GM18498 (cell line): Measurements from ENCODE around the gene BIN1.
"Not testable (repeated sequence)": the region's sequence is repeated elsewhere in the genome, so short reads cannot be mapped to it uniquely, and the experiment has no call there.

Source experiments
- ATAC-seq: cut with Tn5 transposase; IDR thresholded peaks from one replicate; pipeline ENCODE4 v1.9.1; 2021; ENCODE audit warnings: mild to moderate bottlenecking, moderate library complexity; ENCODE audit not compliant: unreplicated experiment

The BIN1 gene

DNA sequence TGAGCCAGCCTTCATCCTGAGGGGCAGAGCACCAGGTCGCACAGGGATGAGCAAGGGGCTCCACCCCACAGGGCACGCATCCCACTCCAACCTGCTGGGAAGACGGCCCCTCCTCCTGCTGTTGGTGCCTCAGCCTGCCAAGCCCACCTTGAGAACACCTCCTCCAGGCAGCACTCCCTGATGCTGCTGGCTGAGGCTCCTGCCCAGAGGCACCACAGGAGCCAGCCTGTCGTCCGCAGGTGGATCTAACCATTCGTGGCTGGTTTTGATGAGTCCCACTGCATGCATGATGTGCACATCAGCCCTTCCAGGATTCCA is 58.4 kb downstream of the BIN1 start:
- no peak for ATAC-seq

DNA sequence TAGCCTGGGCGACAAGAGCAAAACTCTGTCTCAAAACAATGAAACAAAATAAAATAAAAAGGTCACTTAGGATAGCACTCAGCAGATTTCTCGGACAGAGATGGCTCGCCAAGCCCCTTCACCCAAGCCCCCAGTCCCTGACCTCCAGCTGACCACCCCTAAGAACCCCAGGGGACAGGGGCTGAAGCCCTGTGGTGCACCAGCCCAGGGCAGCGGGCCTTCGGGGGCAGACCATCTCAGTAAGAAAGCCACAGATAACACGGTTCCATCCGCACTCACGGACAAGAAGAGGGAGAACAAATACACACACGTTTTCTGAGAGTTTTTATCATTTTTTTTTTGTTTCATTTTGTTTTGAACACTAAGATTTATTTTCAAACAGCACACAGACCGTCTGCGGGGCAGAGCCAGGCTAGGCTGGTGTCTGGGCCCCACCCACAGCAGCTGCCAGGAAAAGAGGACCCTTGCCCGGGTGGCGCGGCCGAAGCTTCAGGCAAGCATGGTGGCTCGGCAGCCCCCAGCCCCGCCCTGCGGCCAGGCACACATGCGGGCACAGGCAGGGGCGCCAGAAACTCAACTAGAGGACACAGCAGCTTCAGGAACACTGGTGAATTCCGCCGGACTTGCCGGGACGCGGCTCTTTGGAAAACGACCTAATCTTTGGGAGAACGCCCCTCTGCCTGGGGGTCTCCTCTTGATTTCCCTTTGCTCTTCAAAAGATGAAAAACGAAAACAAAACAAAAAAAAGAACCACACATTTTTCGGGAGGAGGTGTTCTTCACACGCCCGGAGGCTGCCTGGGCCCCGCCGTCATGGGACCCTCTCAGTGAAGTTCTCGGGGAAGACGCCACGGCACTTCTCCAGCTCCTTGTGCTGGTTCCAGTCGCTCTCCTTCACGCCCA is 59.0 kb downstream of the BIN1 start:
- no peak for ATAC-seq

DNA sequence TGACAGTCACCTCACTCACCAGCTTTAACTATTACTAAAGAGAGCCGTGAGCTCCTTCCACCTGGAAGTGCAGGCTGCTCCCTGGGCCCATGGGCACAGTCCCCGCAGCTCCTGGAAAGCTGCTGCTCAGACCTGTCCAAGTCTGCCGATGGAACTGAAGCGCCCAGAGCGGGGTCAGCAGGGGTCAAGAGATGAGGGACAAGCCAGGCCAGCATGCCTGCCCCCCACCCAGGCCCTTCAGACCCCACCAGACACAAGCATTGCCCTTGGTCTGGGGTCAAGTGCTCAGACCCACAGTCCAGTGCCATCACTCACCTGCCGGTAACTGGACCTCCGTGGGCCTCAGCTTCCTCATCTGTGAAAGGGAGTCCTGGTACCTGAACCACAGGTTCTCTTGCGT is 59.9 kb downstream of the BIN1 start:
- ATAC-seq, result no peak

DNA sequence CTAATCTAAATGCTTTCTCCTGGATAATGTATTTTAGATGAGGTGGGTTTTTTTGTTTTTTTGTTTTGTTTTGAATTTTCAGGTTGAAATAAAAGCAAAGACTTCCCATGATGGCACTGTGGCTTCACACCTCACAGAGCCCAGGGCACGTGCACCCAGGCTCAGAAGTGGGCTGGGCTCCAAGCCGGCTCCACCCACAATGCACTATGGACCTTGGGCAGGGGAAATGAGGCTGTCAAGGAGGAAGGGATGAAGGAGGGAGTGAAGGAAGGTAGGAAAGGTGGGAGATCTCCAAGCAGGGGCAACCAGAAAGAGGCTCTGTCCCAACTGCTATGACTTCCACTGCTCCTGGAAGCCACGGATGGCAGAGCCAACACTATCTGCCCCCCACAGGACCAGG is 60.4 kb downstream of the BIN1 start:
- no peak for ATAC-seq

DNA sequence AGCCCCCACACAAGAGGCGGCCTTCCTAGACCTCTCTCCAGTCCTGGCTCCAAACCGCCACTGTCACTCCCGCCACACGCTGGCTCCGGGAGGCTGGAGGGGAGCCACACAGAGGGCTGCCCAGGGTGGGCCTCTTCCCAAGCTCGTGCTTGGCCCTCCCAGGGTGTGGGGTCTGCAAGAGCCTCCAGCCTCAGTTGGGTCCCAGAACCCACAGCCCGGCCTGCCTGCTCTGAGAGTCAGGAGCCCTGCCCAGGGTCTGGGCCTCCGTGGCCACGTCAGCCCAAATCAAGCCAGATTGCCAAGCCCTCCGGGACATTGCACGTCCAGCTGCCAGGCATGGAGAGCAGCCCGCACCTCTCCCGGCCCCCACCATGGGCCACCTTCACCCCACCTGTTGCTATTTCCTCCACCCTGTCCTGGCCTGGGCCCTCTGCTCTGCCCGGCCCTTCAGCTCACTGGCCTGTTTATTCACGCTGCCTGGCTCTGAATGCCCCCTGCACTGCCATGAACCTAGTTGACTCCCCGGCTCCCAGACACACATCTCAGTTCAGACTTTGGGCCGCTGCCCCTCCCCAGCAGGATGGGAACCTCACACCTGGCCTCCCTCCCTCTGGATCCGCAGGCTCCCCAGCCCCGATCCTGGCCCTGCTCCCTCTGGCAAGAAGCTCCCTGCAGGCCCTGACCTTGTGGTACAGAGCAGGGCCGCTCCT is 61.0 kb downstream of the BIN1 start:
- ATAC-seq, result no peak

DNA sequence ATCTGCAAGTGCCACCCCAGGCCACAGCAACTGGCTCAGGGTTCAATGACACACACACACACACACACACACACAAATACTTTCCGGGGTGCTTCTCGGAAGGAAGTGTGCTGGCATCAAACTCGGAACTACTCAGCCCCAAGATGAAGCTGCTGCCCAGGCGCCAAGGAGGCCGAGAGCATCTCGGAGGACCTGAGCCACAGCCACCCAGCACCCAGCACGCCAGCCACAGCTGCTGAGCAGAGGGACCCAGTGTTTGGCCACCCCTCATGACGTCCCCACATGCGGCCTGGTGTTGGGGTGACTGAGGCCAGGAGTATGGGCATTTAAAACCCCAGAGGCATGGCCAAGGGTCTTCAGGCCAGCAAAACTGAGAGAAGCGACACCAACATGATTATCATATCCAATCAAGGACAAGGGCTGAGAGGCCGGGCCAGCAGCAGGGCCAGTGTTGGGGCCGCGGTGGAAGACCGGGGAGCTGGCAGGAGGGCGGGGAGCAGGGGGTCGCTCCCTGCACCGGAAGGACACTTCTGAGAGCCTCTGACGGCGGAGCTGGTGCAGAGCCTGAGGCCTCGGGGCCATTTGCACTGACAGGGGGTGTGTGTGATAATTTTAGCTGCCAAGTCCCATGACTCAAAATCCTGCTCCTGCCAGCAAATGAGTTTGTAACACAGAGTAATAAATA is 61.8 kb downstream of the BIN1 start:
- ATAC-seq, result no peak

DNA sequence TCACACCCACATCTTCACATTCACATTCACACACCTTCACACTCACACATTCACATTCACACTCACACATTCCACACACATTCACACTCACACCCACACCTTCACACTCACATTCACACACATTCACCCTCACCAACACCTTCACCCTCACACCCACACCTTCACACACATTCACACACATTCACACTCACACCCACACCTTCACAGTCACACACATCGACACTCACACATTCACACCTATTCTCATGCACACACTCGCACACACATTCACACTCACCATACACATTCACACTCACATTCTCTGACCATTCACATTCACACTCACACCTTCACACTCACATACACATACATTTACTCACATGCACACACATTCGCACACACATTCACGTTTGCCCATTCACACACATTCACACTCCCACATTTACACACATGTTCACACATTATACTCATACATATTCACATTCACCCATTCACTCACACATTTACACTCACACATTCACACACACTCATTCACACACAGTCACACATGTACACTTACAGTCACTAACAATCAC is 62.7 kb downstream of the BIN1 start:
- no peak for ATAC-seq

DNA sequence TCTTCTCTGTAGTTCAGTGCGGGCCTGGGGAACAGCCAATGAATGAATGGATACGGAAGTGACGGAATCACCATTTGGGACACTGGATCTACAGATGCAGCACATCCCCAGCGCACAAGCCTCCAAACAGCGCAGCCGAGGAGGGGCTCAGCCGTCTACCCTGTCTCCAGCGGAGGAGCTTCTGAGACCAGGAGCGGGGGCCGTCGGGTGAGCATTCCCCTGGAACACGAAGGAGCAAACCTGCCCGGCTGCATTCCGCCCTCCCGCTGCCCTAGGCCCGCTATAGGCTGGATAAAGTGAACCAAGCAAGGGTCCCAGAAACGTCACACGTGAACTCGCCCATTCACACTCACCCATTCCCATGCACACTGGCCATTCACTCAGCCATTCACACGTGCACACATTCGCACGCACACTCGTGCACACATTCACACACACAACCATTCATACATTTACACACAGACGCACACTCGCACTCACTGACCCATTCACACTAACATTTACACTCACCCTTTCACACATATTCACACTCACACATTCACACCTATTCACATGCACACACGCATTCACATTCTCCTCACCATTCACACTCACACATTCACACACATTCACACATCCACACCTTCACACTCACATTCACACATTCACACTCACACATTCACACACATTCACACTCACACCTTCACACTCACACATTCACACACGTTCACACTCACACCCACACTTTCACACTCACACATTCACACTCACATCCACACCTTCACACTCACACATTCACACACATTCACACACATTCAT is 63.4 kb downstream of the BIN1 start:
- no peak for ATAC-seq

DNA sequence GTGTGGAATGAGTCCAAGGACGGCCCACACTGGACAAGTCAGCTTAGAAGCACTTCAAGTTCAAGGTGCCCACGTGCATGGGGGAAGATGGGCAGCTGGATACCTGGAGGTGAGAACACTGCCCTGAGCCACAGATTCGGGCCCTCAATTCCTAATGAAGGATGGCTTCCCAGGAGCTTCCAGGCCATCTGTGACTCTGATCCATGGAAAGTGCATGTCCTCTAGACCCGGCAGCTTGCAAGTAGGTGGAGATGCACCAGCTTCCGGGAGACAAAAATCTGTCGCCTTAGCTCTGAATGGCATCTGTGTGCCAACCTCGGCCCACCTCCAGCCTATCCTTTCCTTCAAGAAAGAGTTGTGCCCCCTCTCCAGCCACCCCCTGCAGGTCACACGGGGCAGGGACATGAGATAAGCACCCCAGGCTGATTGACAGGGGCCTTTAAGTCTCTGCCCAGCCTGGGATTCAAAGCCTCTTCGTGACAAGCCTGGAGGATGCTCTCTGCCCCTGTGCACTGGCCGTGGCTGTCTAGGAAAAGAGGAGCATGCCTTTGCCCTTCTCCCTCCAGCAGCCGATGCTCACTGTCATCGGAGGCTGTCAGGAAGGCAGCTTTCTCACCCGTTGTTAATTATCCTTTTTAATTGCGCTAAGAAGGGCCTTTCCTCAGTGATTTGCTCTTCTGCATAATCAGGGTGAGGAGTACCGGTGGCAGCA is 65.5 kb downstream of the BIN1 start:
- ATAC-seq, result no peak

DNA sequence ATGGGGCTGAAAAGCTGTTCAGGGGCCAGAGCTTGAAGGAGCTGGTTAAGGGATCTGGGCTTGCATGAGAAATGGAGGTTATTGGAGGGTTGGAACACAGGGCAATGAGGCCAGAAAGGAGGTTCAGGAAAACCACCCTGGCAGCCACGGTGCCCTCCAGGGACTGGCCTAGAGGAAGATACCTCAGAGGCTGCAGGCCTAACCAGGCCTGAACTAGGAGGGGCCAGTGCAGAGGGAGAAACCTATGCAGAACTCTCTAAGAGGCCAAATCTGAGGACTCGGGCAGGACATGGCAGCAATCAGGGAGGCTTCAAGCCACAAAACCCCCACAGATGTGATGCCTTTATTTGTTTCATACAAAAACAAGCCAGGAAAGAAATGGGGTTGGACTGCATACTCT is 66.8 kb downstream of the BIN1 start:
- no peak for ATAC-seq

DNA sequence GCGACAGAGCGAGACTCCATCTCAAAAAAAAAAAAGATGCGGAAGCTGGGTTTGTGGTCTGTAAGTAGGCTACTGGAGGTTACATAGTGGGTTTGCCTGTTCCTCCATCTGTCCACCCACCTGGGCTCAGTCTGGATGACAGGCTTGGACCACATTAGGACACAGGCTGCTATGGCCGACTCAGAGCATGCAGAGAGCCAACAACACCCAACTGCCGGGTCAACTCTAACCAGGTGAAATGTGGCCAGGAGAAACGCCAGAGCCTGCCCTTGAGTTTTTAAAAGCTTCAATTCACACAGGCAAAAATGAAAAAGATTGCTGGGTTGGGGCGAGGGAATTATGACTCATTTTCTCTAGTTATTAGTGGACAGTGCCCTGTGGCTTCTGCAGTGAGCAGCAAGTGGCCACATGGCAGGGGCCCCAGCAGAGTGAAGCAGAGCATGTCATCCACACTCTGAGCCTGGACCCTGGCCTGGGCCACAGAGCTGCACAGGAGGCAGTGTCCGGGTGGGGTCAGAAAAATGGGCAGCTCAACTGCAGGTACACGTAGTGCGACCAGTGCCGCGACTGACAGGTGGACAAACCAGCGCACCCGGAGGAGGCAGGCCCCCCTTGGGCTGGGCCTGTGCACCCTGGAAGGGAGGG is 67.4 kb downstream of the BIN1 start:
- no peak for ATAC-seq

DNA sequence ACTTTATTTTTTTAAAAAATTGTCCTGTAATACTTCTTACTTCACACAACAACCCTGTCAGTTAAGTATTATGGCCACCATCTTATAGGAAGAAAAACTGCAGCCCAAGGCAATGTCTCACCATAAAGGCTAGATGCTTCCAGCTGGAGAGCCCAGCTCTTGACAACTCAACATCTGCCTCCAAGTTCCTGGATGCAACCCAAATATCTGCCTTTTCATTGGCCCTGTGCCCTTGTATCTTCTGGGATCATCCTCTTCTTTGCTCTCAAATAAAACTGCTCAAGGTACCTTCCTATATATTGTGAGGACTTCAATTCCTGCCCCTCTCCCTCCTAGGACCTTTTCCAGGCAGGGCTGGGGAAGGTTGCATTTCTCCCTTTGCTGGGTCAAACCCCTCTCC is 69.5 kb downstream of the BIN1 start:
- no peak for ATAC-seq

DNA sequence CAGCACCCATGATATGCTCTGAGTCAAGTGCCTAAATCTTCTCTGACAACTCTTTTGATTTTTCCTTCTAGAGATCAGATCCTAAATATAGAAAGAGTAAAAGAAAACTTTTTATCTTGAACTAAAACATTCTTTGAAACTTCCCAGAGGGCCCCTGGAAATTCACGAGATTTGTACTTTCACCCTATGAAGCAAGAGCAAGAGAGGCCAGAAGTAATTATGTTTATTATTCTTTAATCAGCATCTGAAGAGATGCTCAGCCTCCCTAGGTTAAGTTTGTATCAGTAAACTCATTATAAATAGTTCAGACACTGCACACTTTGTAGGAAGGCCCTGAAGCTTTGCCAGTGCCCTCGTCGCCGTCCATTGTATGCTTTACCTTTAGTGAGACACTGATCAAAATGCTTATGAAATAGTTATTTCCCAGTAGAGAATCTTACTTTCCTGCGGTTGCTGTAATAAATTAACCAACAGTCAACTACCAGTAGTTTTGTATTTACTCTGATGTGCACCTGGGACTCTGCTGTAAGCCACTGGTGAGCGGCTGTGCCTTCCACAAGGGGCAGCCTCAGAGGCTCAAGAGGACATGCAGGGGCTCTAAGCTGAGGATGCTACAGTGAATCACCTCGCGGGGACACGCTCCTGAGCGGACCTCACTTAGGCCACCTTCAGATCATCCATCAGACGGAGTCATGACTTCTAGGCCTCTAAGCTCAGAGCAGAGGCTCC is 71.9 kb downstream of the BIN1 start:
- ATAC-seq, result peak; percentile 54

DNA sequence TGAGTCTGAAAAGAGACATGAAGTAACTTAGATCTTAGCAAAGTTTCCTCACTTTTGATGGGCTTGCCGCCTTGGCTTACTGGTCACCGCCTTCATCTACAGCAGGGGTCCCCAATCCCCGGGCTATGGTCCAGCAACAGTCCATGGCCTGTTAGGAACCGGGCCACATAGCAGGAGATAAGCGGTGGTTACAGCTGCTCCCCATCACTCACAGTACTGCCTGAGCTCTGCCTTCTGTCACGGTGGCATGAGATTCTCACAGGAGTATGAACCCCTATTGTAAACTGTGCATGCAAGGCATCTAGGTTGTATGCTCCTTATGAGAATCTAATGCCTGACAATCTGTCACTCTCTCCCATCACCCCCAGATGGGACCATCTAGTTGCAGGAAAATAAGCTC is 72.9 kb downstream of the BIN1 start:
- no peak for ATAC-seq

DNA sequence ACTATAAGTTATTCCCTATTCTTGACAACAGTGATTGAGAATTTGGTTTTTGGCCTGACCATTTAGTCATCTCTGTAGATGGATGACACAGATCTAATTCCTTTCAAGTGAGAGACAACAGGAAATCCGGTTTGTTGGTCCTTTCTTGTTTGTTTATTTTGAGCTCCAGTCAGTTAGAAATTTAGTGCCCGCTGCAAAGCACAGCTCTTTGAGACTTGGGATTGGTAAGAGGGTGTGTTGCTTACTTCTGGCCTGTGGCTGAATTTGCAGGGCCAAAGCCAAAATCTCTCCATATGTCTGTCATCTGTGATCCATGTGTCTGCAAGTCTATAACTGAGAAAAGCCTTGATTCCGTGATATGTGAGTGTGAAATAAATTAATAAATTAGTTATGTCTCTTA is 74.3 kb downstream of the BIN1 start:
- ATAC-seq, result no peak

DNA sequence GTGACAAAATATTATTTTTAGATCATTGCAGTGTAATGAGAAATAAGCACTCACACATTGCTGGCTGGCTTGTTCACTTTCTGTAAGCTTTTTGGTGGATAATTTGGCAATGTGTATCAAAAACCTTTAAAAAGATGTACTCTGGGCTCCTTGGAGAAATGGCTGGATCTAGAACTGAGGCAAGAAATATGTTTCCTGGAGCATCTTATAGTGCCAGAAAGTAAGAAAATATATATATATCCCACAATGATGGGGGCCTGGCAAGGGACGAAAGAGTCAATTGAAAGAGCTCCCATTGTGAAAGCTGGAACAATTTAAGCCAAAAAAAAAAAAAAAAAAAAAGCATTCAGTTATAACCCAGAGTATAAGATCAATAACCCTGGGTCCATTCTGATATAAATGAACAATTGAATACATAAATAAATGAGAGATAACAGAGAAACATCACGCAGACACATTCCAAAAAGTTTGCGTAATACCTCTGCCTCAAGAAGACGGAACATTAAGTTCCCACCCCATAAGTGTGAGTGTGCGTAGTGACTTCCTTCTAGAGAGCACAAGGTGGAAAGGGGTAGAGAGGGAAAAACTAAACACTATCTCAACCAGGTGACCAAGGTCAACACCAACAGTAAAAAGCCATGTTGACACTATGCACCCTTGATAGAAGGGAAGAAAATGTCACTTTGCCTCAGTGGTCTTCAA is 77.5 kb downstream of the BIN1 start:
- ATAC-seq, result no peak

DNA sequence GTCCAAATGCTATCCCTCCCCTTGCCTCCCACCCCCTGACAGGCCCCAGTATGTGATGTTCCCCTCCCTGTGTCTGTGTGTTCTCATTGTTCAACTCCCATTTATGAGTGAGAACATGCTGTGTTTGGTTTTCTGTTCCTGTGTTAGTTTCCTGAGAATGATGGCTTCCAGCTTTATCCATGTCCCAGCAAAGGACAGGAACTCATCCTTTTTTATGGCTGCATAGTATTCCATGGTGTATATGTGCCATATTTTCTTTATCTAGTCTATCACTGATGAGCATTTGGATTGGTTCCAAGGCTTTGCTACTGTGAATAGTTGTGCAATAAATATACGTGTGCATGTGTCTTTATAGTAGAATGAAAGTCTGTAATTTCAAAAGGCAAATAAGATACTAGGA is 78.2 kb downstream of the BIN1 start:
- not testable (repeated sequence) for ATAC-seq

DNA sequence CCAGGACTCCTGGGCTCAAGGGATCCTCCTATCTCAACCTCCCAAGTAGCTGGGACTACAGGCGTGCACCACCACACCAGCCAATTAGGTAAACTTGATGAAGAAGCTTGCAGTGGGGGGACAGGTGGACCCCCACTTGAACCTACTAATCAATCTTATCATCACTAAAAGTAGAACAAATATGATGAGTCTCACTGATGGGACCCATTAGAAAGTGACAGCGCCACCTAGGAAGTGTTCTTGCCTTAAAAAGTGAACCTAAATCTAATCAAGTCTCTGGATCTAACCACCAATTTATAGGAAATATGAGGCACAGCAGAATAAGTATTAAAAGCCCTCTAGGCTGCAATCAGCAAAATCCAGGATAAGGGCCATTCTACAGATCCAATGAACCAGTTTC is 79.2 kb downstream of the BIN1 start:
- no peak for ATAC-seq
